Kidney epithelial cell (primary cell): Measurements from ENCODE around the gene FKRP. TPM values are rescaled to one million over a fixed set of nuclear protein-coding genes. Genes with fewer than 3 reads are reported as not detected.

Experiments used
- DNase-seq: peaks from one replicate; pipeline ENCODE4 v3.0.0-alpha.2; 2010; ENCODE audit warnings: low read depth
- H3K27me3 ChIP-seq: 2 replicates; pipeline ENCODE4 v1.6.0; 2011; ENCODE audit warnings: low read length; ENCODE audit not compliant: control insufficient read depth, insufficient read depth
- H3K36me3 ChIP-seq: 2 replicates; pipeline ENCODE4 v1.5.1; 2011; ENCODE audit warnings: low read length; ENCODE audit not compliant: control insufficient read depth, insufficient read depth
- H3K4me3 ChIP-seq: 2 replicates; pipeline ENCODE4 v1.5.1; 2011; ENCODE audit warnings: low read depth, mild to moderate bottlenecking, control low read depth, low read length
- total RNA-seq: library from RNA; depleted of rRNA; stranded (reverse); fragments of >200 nt; gene quantifications from 2 replicates; pipeline ENCODE4 v1.2.3, GENCODE V29; 2015
- TF ChIP-seq, protein P1 (sequence below): IDR thresholded peaks from 2 replicates; pipeline ENCODE4 v1.5.1; 2011; ENCODE audit warnings: mild to moderate bottlenecking, moderate library complexity, low read length, control low read depth, inconsistent platforms; ENCODE audit not compliant: insufficient read depth, poor library complexity, severe bottlenecking

FKRP gene
- total RNA-seq, 1 donor from 2014 or later: 25.7 TPM

DNA sequence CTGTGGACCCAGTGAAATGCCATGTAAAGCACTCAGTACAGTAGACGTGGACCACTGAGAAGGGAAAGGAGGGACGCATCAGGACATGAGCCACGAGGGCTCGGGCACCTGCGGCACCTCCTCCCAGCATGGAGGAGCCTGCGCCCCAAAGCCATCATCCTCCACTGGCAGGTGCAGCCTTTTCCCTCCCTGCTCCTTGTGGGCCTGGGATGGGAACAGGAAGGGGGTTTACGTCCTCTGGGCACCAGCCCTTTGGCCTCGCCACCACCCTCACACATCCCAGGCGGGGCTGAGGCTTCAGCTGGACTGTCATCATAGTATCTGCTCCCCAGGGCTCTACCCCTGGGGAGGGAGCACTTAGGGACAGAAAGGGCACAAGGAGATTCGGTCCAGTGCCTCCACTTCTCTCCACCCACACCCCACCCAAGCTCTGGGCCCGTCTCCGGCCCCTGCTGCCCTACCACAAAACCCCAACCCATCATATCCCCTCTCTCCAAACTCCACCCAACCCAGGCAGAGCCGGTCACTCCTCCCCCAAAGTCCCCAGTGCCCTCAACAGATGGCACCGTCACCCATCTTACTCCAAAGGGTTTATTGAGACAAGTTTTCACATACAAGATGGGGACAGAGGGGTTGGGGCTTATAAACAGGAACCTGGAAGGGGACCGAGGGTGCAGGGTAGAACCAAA, 26.8 kb upstream of the FKRP start:
- Histone ChIP-seq H3K36me3 (peaks cover 4% of the 10 kb centered on the region), H3K27me3 (no peaks in the 10 kb centered on the region), H3K4me3 (no peak overlapping the region)
- DNase-seq: no peak
- TF ChIP-seq, protein P1, sequence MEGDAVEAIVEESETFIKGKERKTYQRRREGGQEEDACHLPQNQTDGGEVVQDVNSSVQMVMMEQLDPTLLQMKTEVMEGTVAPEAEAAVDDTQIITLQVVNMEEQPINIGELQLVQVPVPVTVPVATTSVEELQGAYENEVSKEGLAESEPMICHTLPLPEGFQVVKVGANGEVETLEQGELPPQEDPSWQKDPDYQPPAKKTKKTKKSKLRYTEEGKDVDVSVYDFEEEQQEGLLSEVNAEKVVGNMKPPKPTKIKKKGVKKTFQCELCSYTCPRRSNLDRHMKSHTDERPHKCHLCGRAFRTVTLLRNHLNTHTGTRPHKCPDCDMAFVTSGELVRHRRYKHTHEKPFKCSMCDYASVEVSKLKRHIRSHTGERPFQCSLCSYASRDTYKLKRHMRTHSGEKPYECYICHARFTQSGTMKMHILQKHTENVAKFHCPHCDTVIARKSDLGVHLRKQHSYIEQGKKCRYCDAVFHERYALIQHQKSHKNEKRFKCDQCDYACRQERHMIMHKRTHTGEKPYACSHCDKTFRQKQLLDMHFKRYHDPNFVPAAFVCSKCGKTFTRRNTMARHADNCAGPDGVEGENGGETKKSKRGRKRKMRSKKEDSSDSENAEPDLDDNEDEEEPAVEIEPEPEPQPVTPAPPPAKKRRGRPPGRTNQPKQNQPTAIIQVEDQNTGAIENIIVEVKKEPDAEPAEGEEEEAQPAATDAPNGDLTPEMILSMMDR: no peak

DNA sequence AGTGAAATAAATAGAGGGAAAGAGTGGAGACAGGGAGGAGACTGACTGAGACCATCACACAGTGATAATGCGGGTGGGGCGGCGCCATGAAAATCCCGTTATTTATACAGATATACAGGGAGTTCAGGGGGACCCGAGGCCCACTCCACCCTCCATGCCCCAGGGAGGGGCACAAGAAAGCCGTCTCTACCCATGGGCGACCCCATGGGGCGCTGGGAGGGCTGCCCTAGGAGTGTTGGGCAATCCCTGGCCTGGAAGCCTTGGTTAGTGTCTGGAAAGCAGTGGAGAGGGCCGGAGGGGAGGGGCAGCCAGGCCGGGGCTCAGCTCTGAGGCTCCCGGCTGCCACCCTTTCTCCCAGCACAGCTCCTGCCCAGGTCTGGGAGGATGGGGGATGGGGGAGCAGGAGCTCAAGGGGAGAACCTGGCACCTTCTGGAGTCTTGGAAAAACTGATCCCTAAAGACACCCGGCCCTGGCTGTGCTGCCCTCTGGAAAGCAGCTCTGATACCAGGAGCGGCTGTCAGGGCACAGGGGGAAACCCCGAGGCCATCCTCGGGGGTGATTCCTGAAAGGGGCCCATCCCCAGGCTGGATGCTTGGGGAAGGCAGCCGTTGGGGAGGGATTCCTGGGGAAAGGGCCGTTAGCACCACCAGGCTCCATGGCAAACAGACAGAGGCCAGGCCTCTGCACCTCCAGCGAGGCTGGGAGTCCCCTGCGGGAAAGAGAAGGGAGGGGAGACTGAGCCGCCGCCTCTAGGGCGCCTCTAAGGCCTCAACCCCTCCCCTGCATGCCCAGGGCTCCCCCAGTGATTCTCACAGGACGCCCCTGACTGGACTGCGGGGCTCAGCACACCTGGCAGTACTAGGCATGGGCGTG, 26.0 kb upstream of the FKRP start:
- DNase-seq: no peak
- Histone ChIP-seq H3K36me3 (peaks cover 4% of the 10 kb centered on the region), H3K4me3 (no peak overlapping the region), H3K27me3 (no peaks in the 10 kb centered on the region)
- TF ChIP-seq, protein P1: no peak

DNA sequence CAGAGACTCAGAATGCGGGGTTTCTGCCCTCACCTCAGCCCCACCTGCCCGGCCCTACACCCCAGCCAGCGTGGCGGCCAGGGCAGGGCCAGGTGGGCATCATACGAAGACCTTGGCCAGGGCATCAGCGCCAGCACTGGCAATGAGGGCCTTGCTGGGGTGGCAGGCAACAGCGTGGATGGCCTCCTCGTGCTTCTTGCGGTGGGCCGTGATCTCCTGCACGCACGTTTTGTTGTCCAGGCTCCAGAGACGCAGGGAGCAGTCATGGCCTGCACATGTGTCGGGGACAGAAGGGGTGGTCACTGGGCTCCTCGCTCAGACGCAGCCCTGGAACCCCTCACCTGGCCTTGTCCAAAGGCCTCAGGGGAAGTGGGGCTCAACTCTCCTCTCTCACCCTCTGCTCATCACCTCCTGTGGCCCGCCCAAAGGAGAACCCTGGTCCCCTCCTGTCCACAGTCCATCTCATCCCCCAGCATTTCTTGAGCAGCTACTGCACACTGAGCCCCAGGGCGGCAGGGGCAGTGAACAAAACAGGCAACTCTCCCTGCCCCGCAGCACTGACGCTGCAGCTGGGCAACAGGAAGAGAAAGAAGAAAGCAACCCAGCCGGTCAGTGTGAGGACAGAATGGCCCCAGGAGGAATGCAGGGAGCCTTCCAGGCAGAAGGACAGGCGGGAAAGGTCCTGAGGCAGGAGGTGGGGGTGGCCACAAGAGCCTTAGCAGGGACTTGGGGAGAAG, 25.2 kb upstream of the FKRP start:
- no peak overlapping the region for H3K4me3 ChIP-seq
- no peaks in the 10 kb centered on the region for H3K27me3 ChIP-seq
- DNase-seq: no peak
- TF ChIP-seq, protein P1: no peak
- H3K36me3 ChIP-seq: peaks cover 6% of the 10 kb centered on the region

DNA sequence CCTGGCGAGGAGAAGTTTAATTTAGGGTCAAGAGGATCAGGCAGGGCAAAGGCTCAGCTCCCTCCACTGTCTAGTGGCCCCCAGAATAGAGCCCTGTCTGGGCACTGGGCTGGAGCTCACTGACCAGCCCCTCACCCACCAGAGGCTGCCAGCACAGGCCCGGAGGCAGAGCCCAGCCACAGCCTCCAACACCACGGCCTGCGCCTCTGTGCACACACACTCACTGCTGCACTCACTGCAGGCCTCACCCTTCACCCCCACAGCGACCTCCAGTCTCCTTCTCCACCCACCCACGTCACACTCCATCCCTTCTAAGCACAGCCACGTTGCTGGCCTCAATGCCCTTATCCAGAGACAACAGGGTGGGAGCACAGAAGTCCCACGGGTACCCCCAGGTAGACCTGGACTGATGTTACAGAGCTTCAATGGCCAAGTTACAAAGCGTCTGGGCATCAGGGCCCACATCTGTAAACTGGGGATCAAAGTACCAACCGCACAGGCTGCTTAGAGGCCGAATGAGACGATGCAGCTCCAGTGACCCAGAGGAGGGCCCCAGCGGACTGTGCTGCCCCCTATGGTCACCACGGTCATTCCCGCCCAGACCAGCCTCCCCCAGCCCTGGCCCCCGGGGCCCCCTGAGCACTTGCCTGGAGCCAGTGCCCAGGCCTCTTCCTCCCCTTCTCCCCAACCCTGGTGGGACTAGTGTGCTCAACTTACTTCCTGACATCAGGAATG, 24.4 kb upstream of the FKRP start:
- no peaks in the 10 kb centered on the region for H3K27me3 ChIP-seq
- no peak for DNase-seq
- TF ChIP-seq, protein P1: peak; percentile 27
- no peak overlapping the region for H3K4me3 ChIP-seq
- H3K36me3 ChIP-seq: peaks cover 6% of the 10 kb centered on the region

DNA sequence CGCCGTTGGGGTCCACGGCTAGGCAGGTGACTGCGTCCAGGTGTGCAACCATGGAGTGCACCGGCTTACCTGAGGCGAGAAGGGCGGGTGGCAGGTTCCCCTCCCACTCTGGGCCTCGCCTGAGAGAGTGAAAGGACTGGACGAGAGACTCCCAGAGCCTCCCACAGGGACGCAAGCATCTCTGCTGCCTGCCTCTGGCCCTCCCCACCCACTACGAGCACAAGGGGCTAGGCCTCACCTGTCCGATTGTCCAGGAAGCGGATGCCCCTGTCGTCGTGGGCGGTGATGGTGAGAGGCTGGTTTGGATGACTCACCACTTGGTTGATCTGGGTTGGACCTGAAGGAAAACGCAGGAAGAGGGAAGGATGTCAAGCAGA, 23.9 kb upstream of the FKRP start:
- Histone ChIP-seq H3K27me3 (no peaks in the 10 kb centered on the region), H3K36me3 (peaks cover 7% of the 10 kb centered on the region), H3K4me3 (no peak overlapping the region)
- DNase-seq: no peak
- TF ChIP-seq, protein P1: no peak
